G401.6 (cell line): ENCODE results near the gene PTPRG.

Source experiments
- FAIRE-seq: peaks from 2 replicates; lab custom pipeline; 2012; peaks lifted over from hg19 to GRCh38; lab: Jason Lieb, UNC

Gene PTPRG

GRCh38 chr3:61657689-61658088 is 96.3 kb downstream of the PTPRG start:
- FAIRE-seq: no peak

GRCh38 chr3:61662861-61663260 is 101.5 kb downstream of the PTPRG start:
- no peak for FAIRE-seq

- no peak for FAIRE-seq
These were observed 102.2 kb downstream of the PTPRG start for GRCh38 chr3:61663356-61664104.

- no peak for FAIRE-seq
These were observed 102.7 kb downstream of the PTPRG start for GRCh38 chr3:61664105-61664482.

GRCh38 chr3:61665121-61665520 is 103.8 kb downstream of the PTPRG start:
- no peak for FAIRE-seq

- FAIRE-seq: no peak
These were observed 104.6 kb downstream of the PTPRG start for GRCh38 chr3:61665987-61666386.

GRCh38 chr3:61666615-61667330 is 105.4 kb downstream of the PTPRG start:
- FAIRE-seq: no peak

- no peak for FAIRE-seq
These were observed 106.0 kb downstream of the PTPRG start for GRCh38 chr3:61667383-61667782.

- no peak for FAIRE-seq
These were observed 106.4 kb downstream of the PTPRG start for GRCh38 chr3:61667814-61668213.

- FAIRE-seq: no peak
These were observed 107.0 kb downstream of the PTPRG start for GRCh38 chr3:61668317-61668864.

- FAIRE-seq: no peak
These were observed 107.8 kb downstream of the PTPRG start for GRCh38 chr3:61669203-61669602.

- FAIRE-seq: no peak
These were observed 108.4 kb downstream of the PTPRG start for GRCh38 chr3:61669668-61670299.

GRCh38 chr3:61673651-61674050 is 112.3 kb downstream of the PTPRG start:
- no peak for FAIRE-seq

- no peak for FAIRE-seq
These were observed 113.2 kb downstream of the PTPRG start for GRCh38 chr3:61674596-61674995.

GRCh38 chr3:61679026-61679425 is 117.7 kb downstream of the PTPRG start:
- no peak for FAIRE-seq

- FAIRE-seq: no peak
These were observed 119.2 kb downstream of the PTPRG start for GRCh38 chr3:61680617-61681016.

GRCh38 chr3:61681636-61682035 is 120.3 kb downstream of the PTPRG start:
- no peak for FAIRE-seq

- FAIRE-seq: no peak
These were observed 121.5 kb downstream of the PTPRG start for GRCh38 chr3:61682671-61683548.

GRCh38 chr3:61683549-61684236 is 122.3 kb downstream of the PTPRG start:
- FAIRE-seq: no peak

- FAIRE-seq: no peak
These were observed 123.0 kb downstream of the PTPRG start for GRCh38 chr3:61684386-61684785.

GRCh38 chr3:61685755-61686154 is 124.4 kb downstream of the PTPRG start:
- no peak for FAIRE-seq
